ENCODE data around the gene FSHR. TPM values are rescaled to one million over a fixed set of nuclear protein-coding genes. Genes with fewer than 3 reads are reported as not detected.

FSHR gene
- total RNA-seq, 1 donor from 2014 or later = 0.30 TPM

Small RNAs within 50 kb of the gene (microRNA-seq; reads per million reads assigned to microRNA genes)
- gene MIR548BA = not detected
